ENCODE results near the gene FOXP4. TPM values are rescaled to one million over a fixed set of nuclear protein-coding genes. Genes with fewer than 3 reads are reported as not detected.

The FOXP4 gene
- total RNA-seq, 4 donors from 2014 or later: 10.8 to 30.7 (median 17.7) TPM

GRCh38 chr6:41596807-41597206 is 50.6 kb downstream of the FOXP4 start:
- Histone ChIP-seq H3K27me3 (no peaks in the 10 kb centered on the region), H3K4me3 (no peak overlapping the region), H3K36me3 (peaks cover 18 to 78% (median 57%) of the 10 kb centered on the region in 4 donors), H3K27ac (replicated peaks in 1 of 4) (no peak overlapping the region), H3K4me1 (peaks cover 0 to 2% (median 0%) of the 10 kb centered on the region in 4 donors), H3K9me3 (no peaks in the 10 kb centered on the region)
- no peak for TF ChIP-seq POLR2AphosphoS5 (IDR thresholded peaks at IDR 0.05)
- no peak for TF ChIP-seq POLR2A (IDR thresholded peaks at IDR 0.05; ENCODE audit: low read depth)
- TF ChIP-seq CTCF (IDR thresholded peaks at IDR 0.05): no peak
- no peak for TF ChIP-seq EP300 (IDR thresholded peaks at IDR 0.05)
- 83% methylated on average over 11 of the region's 11 CpGs for WGBS
- intact Hi-C loops (cut with DNase I): no loop called here
- DNase-seq (ENCODE audit: extremely low spot score): no peak

GRCh38 chr6:41597246-41598000 is 51.2 kb downstream of the FOXP4 start:
- Histone ChIP-seq H3K9me3 (no peaks in the 10 kb centered on the region), H3K27ac (replicated peaks in 1 of 4) (no peak overlapping the region), H3K27me3 (no peaks in the 10 kb centered on the region), H3K4me1 (peaks cover 0 to 8% (median 5%) of the 10 kb centered on the region in 4 donors), H3K4me3 (no peak overlapping the region), H3K36me3 (peaks cover 18 to 77% (median 57%) of the 10 kb centered on the region in 4 donors)
- TF ChIP-seq POLR2A (IDR thresholded peaks at IDR 0.05; ENCODE audit: low read depth): no peak
- no peak for TF ChIP-seq EP300 (IDR thresholded peaks at IDR 0.05)
- no peak for TF ChIP-seq POLR2AphosphoS5 (IDR thresholded peaks at IDR 0.05)
- TF ChIP-seq CTCF (IDR thresholded peaks at IDR 0.05): no peak
- no peak for DNase-seq (ENCODE audit: extremely low spot score)
- intact Hi-C loops (cut with DNase I): no loop called here
- WGBS: 92% methylated on average over 10 of the region's 19 CpGs

GRCh38 chr6:41598670-41599014 is 52.5 kb downstream of the FOXP4 start:
- H3K36me3 ChIP-seq: peaks cover 18 to 65% (median 55%) of the 10 kb centered on the region in 4 donors
- intact Hi-C loops (cut with DNase I): no loop called here
- DNase-seq (ENCODE audit: extremely low spot score): no peak
- no peaks in the 10 kb centered on the region for H3K9me3 ChIP-seq
- TF ChIP-seq CTCF (IDR thresholded peaks at IDR 0.05) (no peak), POLR2A (IDR thresholded peaks at IDR 0.05; ENCODE audit: low read depth) (no peak), POLR2AphosphoS5 (IDR thresholded peaks at IDR 0.05) (no peak), EP300 (IDR thresholded peaks at IDR 0.05) (no peak)
- 80% methylated on average over 1 of the region's 8 CpGs for WGBS
- H3K27me3 ChIP-seq: no peaks in the 10 kb centered on the region
- peaks cover 3 to 20% (median 17%) of the 10 kb centered on the region in 4 donors for H3K4me1 ChIP-seq
- no peak overlapping the region for H3K27ac ChIP-seq (replicated peaks in 1 of 4)
- H3K4me3 ChIP-seq: no peak overlapping the region

- WGBS: 78% methylated on average over 15 of the region's 21 CpGs
- intact Hi-C loops (cut with DNase I): no loop called here
- no peak for DNase-seq (ENCODE audit: extremely low spot score)
Measured at GRCh38 chr6:41599015-41599851, 53.1 kb downstream of the FOXP4 start.

More at GRCh38 chr6:41599015-41599851, 53.1 kb downstream of the FOXP4 start:
- TF ChIP-seq POLR2AphosphoS5 (IDR thresholded peaks at IDR 0.05) (no peak), EP300 (IDR thresholded peaks at IDR 0.05) (no peak), CTCF (IDR thresholded peaks at IDR 0.05) (no peak), POLR2A (IDR thresholded peaks at IDR 0.05; ENCODE audit: low read depth) (no peak)
- no peaks in the 10 kb centered on the region for H3K27me3 ChIP-seq
- H3K4me3 ChIP-seq: no peak overlapping the region
- H3K27ac ChIP-seq (replicated peaks in 1 of 4): no peak overlapping the region
- H3K36me3 ChIP-seq: peaks cover 18 to 62% (median 54%) of the 10 kb centered on the region in 4 donors
- no peaks in the 10 kb centered on the region for H3K9me3 ChIP-seq
- H3K4me1 ChIP-seq: peaks cover 3 to 20% (median 17%) of the 10 kb centered on the region in 4 donors
